ENCODE measurements around the gene RPL32. TPM values are rescaled to one million over a fixed set of nuclear protein-coding genes. Genes with fewer than 3 reads are reported as not detected.

The RPL32 gene
- total and polyA plus RNA-seq, 7 donors: 920 to 3,640 (median 1,772) TPM

DNA sequence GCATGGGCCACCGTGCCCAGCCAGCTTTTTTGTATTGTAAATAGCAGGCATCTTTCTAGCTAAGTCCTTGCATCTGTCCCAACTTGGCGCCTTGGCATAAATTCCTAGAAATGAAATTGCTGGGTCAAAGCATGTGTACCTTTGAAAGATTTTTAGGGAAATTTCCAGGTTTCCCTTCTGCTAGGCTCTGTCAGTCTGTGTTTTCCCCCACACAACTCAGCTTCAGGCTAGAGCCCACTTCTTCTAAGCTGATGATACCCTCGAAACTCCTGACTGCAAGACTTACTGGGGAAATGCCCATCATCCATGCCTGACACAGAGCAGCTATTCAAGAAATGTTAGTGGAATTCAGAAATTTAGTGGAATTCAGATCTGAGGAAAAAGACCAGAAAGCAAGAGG is 10.8 kb upstream of the RPL32 start:
- TF ChIP-seq POLR2AphosphoS5 (IDR thresholded peaks at IDR 0.05) (no peak), CTCF (IDR thresholded peaks at IDR 0.05) (no peak), POLR2A (IDR thresholded peaks at IDR 0.05) (no peak), EP300 (IDR thresholded peaks at IDR 0.05) (no peak)
- Histone ChIP-seq H3K9me3 (no peaks in the 10 kb centered on the region), H3K36me3 (no peaks in the 10 kb centered on the region), H3K4me1 (no peaks in the 10 kb centered on the region), H3K27me3 (no peaks in the 10 kb centered on the region), H3K27ac (no peak overlapping the region), H3K4me3 (no peak overlapping the region)
- DNase-seq: no peak
- WGBS, 2 donors: 74 to 80% methylated on average over 3 of the region's 3 CpGs
- intact Hi-C loops (cut with DNase I): no loop called here

- H3K9me3 ChIP-seq: no peaks in the 10 kb centered on the region
- H3K27ac ChIP-seq: no peak overlapping the region
- TF ChIP-seq CTCF (IDR thresholded peaks at IDR 0.05) (no peak), POLR2A (IDR thresholded peaks at IDR 0.05) (no peak), POLR2AphosphoS5 (IDR thresholded peaks at IDR 0.05) (no peak), EP300 (IDR thresholded peaks at IDR 0.05) (no peak)
- 22 to 54% methylated on average over 1 of the region's 1 CpG for WGBS, 2 donors
- peaks cover 0 to 4% (median 2%) of the 10 kb centered on the region in 4 donors for H3K4me1 ChIP-seq
- H3K36me3 ChIP-seq: no peaks in the 10 kb centered on the region
- no peak overlapping the region for H3K4me3 ChIP-seq
- intact Hi-C loops (cut with DNase I): no loop called here
- H3K27me3 ChIP-seq: no peaks in the 10 kb centered on the region
- DNase-seq: no peak
These were observed 4.4 kb upstream of the RPL32 start for GRCh38 chr3:12845811-12846210.

GRCh38 chr3:12842469-12842868 is 1.1 kb upstream of the RPL32 start:
- intact Hi-C loops (cut with DNase I): loop anchor here (5.0 kb wide), 2 partner anchors 45 to 285 kb away; partner anchors contain the start of genes CAND2 and MKRN2
- TF ChIP-seq POLR2AphosphoS5 (IDR thresholded peaks at IDR 0.05): no peak
- no peak for TF ChIP-seq POLR2A (IDR thresholded peaks at IDR 0.05)
- TF ChIP-seq CTCF (IDR thresholded peaks at IDR 0.05): no peak
- TF ChIP-seq EP300 (IDR thresholded peaks at IDR 0.05): no peak
- Histone ChIP-seq H3K9me3 (no peaks in the 10 kb centered on the region), H3K27me3 (no peaks in the 10 kb centered on the region), H3K27ac (peak overlapping the region in 1 of 4 donors; percentile 89), H3K4me3 (no peak overlapping the region), H3K4me1 (peaks cover 0 to 36% (median 34%) of the 10 kb centered on the region in 4 donors), H3K36me3 (peaks cover 0 to 26% (median 15%) of the 10 kb centered on the region in 4 donors)
- DNase-seq: no peak
- 92 to 96% methylated on average over 4 of the region's 4 CpGs for WGBS, 2 donors

GRCh38 chr3:12841970-12842328 is 584 bp upstream of the RPL32 start:
- peak overlapping the region in 2 of 4 donors; percentile 60 to 64 for H3K4me3 ChIP-seq
- WGBS, 2 donors: 33 to 51% methylated on average over 7 of the region's 7 CpGs
- DNase-seq: no peak
- TF ChIP-seq POLR2AphosphoS5 (IDR thresholded peaks at IDR 0.05): no peak
- peak in 1 of 4 experiments; percentile 16 for TF ChIP-seq CTCF (IDR thresholded peaks at IDR 0.05)
- no peaks in the 10 kb centered on the region for H3K27me3 ChIP-seq
- H3K27ac ChIP-seq: peak overlapping the region; percentile 84 to 89 (median 88)
- peaks cover 0 to 42% (median 34%) of the 10 kb centered on the region in 4 donors for H3K4me1 ChIP-seq
- H3K9me3 ChIP-seq: no peaks in the 10 kb centered on the region
- peaks cover 0 to 31% (median 18%) of the 10 kb centered on the region in 4 donors for H3K36me3 ChIP-seq
- intact Hi-C loops (cut with DNase I): loop anchor here (2.0 to 5.0 kb wide), 3 partner anchors 31 to 285 kb away; partner anchors contain the start of genes CAND2 and MKRN2

Data from sigmoid colon (tissue), 7 donors.